GM21737 (cell line): ENCODE results near the gene PALD1.
"Not testable (repeated sequence)": the region's sequence is repeated elsewhere in the genome, so short reads cannot be mapped to it uniquely, and the experiment has no call there.

ENCODE experiments used
- ATAC-seq: cut with Tn5 transposase; IDR thresholded peaks from one replicate; pipeline ENCODE4 v1.9.1; 2021; ENCODE audit warnings: mild to moderate bottlenecking, moderate library complexity; ENCODE audit not compliant: unreplicated experiment

The PALD1 gene

DNA sequence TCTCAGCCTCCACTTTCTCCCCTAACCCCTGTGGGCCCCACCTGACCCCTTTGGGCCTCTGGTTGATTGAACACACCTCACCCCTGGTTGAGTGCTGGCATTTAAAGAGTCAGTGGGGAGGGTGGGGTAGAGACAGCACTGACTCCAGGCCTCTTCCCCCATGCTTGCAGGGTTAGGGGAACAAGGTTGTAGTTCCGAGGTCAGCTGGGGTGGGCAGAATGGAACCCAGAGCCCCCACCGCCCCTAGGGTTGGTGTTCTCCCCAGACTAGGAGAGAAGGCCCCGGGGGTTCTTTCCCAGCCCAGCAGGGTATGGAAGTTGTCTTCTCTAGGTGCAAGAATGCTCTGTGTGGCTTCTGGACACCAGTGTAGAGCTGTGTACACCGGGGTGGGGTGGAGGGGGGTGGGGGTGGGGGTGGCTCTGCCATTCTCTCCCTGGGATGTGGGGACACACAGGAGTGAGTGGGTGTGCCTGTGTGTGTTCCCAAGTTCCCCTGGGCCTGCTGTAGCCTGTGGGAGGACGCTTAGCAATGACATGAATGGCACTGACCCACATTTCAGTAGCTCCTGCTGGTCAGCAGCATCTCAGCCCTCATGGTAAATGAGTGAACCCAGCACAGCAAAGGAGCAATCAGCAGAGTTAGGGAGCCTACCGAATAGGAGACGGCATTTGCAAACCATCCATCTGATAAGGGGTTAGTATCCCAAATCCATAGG is 90.4 kb downstream of the PALD1 start:
- ATAC-seq: no peak

GRCh38 chr10:70571236-70571635 is 92.7 kb downstream of the PALD1 start:
- ATAC-seq: no peak

DNA sequence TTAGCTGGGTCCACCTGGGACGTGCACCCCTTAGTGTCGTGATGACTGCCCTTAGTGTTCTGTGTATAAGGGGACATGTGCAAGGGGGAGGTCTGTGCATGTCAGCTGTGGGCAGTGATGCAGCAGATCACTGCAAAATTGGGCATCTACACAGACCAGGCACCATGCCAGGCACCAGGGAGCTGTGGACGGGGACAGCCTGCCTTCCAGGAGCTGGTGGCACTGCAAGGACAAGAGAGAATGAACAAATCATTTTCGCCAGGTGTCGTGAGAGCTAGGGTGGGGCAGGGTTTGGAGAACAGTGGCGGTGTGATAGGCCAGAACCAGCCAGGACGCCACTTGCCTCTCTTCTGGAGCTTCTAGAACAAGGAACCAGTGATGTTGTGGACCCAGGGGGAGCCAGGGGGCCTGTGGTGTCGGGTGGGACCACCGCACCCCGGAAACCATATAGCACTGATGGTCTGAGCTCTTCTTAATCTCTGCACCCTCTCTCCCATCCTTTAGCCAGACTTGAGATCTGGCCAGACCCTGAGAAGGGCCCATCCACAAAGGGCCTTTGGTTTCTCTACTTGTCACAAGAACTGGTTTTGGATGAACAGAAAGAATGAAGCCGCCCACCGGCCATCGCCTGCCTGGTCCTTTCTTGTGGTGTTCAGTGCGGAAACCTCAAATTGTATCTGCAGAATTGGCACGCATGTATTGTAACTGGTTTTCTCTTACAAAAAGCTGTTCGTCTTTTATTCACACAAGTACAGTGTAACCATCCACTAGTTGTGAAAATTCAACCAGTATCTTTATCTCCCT is 93.3 kb downstream of the PALD1 start:
- no peak for ATAC-seq

DNA sequence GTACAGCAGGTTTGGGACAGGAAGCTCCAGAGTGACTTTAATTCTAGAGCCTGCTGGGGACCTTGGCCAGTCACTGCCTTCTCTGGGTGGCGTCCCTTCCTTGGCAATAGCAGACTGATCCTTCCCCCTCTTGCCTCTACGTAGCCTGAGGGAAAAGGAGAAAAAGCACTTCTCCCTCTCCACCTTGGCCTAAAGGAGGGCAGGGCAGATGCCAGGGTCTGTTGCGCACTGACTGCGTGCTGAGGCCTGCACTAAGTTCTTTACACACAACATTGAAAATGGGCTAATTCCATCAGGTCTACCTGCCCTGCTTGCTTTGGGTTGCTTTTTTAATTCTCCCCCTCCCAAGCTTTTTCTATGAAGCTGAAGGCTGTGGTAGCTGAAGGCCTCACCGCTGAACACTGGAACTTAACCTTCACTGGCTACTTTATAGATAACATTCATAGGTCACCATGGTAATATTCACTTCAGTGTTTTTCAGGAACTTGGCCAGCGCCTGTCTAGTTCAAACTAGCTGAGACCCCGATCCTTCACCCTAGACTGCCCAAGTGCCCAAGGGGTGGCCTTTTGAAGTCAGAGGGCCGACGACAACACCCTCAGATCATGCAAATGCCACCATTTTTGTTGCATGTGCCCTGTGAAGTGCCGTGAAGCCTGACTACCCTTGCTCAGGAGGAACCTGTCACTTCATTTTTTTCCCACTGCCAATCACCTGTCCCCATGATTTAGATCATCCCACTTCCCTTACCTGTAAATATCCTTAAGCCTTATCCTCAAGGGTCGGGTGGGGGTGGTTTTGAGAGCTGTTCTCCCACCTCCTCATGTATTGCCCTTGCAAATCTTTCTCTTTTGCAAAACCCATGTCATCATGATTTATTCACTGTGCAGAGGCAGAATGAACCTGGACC is 95.3 kb downstream of the PALD1 start:
- ATAC-seq: no peak

DNA sequence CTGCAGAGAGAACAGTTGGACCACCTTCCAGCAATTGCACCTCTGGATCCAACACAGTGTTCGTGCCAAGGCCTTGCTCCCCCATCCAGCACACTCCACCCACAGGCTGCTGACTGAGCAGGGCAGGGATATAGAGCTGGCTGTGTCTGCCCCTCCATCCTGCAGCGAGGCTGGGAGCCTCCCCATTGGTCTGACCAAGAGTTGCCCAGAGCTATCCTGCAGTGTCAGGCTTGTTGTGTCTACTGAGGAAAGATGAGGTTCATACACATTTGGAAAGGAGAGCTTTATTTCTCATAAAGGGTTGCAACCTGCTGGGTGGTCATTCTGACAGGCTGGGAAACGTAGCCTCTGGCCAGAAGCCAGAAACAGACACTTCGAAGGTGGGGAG is 96.9 kb downstream of the PALD1 start:
- ATAC-seq: no peak

DNA sequence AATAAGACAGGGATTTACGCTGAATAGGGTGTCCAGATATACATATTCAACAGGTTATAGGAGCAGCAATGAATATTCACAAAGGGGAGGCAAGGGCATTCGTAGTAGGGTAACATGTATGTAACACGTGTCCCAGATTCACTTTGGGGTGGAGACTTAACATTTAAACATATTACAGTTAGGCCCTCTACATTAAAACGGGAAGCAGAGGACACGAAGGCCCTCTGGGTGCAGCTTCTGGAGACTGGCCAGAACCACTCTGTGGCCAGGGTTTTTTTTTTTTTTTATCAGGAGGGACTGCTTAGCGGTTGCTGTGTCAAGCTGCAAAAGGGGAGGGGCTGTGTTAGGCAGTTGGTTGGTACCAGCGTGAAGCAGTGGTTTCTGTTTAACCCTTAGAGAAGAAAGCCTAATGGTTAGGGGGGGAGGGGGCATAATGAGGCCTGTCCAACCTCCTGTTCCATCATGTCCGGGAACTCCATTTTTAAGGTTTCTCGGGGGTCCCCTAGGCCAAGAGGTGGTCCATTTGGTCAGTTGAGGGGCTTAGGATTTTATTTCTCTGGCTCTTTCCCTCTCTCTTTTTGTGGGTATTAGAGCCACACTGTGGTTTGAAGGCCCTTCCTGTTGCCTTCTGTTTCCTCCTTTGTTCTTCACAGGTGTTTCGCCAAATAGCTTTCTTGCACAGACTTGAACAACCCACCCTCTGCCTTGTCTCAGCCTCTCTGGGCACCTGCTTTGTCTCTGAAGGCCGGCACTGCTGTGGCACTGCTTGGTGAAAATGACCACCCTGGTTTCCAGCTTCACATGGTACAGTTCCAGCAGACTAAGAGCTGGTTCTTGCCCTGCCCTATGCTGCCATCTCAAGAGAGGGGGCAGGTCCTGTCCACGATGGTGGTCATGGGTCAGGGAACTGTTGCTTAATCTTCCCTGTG is 97.6 kb downstream of the PALD1 start:
- ATAC-seq: peak; percentile 46

- no peak for ATAC-seq
Observed at GRCh38 chr10:70576803-70577517, 98.4 kb downstream of the PALD1 start.

- peak; percentile 49 for ATAC-seq
Observed at GRCh38 chr10:70578371-70578947, 99.9 kb downstream of the PALD1 start.

DNA sequence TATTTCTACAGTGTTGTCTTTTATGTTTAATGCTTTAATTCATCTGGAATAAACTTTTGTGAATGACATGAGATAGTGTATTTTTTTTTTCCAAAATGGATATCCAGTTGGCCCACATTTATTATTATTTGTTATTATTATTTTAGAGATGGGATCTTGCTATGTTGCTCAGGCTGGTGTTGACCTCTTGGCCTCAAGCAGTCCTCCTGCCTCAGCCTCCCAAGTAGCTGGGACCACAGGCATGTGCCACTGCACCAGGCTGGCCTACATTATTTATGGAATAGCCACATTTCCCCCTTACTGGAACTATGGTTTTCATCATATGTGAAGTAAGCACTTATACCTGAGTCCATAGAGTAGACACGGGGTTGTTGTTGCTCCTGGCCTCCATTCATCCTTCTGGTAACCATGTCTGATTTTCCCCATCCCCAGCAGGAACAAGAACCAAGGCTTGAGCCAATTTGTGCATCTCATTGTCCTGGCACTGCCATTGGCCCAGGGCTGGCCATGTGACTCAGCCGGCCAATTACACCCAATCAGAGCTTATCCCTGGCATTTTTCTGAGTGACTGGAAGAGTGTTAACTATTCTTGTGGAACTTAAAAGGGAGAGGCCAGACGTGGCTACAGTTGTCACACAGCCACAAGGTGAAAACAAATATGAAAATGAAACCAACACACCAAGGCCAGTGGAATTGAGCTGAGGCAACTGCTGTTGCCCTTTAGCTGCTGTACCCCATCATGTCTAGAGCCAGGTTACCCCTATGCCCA is 100.9 kb downstream of the PALD1 start:
- ATAC-seq: no peak

GRCh38 chr10:70581176-70581575 is 102.6 kb downstream of the PALD1 start:
- ATAC-seq: not testable (repeated sequence)

DNA sequence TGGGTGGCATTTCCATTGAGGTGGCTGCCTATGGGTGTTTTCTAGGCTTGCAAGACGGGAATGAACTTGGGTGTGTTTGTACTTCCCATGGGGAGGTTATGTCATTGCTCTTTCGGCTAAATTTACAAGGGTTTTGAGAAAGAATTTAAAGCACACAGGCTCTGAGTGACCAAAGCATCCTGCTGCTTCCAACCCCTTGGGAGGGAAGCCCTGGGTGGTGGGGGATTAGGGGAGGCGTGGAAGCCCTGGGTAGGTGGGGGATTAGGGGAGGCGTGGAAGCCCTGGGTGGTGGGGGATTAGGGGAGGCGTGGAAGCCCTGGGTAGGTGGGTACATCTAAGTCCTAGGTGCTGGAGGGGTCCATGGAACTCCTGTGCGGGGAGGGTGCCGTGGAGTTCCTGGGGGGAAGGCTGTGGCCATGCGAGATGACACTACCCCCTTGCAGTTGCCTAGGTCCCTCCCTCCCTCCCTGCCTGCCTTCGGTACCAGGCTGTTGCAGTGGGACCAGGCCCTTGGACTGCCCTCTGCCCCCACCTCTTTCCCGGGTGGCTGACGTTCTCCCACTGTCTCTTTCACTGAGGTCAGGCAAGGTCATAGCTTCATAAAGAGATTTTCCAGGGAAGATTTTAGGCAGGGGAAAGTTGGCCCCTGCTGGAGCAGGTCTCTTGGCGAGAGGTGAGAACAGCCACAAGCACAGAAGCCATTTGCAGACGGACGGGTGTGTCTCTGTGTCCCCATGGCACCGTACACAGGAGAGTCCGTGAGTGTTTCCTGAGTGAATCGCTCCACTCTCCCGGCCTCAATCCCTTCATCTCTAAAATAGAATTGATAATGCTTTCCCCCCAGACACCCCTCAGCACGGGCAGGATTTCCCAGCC is 104.5 kb downstream of the PALD1 start:
- ATAC-seq: no peak

- ATAC-seq: no peak
Observed at GRCh38 chr10:70583669-70584037, 105.1 kb downstream of the PALD1 start.

GRCh38 chr10:70584366-70584765 is 105.8 kb downstream of the PALD1 start:
- ATAC-seq: no peak

- no peak for ATAC-seq
Observed at GRCh38 chr10:70584909-70585544, 106.5 kb downstream of the PALD1 start.

DNA sequence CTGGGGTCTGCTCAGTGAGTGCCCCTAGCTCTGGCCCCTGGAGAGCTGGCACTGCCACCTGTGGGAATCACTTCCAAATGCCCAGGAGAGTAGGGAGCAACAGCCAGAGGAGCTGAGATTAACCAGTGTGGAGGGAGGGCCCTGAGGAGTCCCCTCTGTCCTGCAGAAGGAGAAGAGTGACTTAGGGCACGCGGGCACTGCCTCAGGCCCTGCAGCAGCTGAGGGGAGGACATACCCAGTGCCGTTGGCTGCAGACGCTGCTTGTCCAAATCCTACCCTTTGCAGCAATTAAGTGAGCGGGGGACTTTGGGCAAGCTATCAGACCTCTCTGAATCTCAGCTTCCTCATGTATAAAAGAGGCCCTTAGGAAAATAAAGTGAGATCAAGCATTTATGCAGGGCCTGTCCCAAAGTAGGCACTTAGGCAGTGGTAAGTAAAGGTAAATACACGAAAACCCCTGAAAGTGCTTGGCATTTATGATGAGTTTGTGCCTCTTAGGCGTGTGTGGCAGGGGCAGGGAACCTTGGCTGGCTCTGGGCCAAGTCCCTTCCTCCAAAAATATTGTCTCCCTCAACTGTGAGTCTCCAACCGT is 107.1 kb downstream of the PALD1 start:
- ATAC-seq: no peak

DNA sequence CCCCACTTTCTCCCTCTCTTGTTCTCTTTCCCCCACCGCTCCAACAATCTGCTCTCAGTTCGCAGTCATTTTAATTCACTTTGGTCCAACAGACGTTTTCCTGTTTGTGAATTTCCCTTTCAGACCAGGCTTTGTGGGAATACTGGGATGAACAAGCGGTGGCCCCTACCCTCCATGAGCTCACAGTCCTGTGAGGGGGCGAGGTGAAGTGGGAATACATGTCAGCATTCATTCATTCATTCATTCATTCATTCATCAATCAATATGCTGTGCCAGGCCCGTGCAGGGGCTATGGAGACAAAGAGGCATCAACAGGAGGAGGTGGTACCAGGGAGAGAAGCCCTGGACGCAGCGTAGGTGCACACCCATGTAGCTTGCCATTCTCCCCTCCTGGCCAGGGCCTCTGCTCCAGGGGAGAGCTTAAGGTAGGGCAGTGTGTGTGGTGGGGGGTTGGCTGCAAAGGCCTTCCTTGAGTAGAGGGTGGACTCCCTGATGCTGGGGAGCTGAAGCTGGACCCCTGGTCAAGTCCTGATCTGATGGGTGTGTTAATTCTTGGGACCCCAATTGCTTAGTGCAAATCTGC is 107.9 kb downstream of the PALD1 start:
- ATAC-seq: no peak
